Mucosa of descending colon (tissue), 3 donors: ENCODE measurements around the gene KLHL13. TPM values are rescaled to one million over a fixed set of nuclear protein-coding genes. Genes with fewer than 3 reads are reported as not detected.
"Not testable (repeated sequence)": the region's sequence is repeated elsewhere in the genome, so short reads cannot be mapped to it uniquely, and the experiment has no call there.

Source experiments
- ATAC-seq: fragments of 200-7000 bp; cut with Tn5 transposase; one replicate; pipeline ENCODE4 v1.9.1; 2020; ENCODE audit warnings: mild to moderate bottlenecking, moderate library complexity
- DNase-seq, 3 donors: peaks; one replicate each; pipeline ENCODE4 v3.0.0-alpha.2; 2020
- H3K36me3 ChIP-seq: fragments of 200-600 bp; one replicate; pipeline ENCODE4 v1.8.0; 2021; ENCODE audit warnings: low read depth, mild to moderate bottlenecking
- H3K4me1 ChIP-seq: fragments of 200-600 bp; one replicate; pipeline ENCODE4 v1.8.0; 2021; ENCODE audit warnings: low read depth, mild to moderate bottlenecking
- H3K4me3 ChIP-seq: fragments of 200-600 bp; one replicate; pipeline ENCODE4 v1.8.0; 2021; ENCODE audit warnings: mild to moderate bottlenecking
- H3K9me3 ChIP-seq: fragments of 200-600 bp; one replicate; pipeline ENCODE4 v1.8.0; 2021; ENCODE audit warnings: mild to moderate bottlenecking
- intact Hi-C, 2 donors: fragments of 100-400 bp; cut with DNase I in 1 of 2; cut with micrococcal nuclease in 1 of 2; formaldehyde crosslinking; loops; one replicate each; pipeline versions ENCODE4 v1.11.0 to v1.11.1; 2022; cut with DNase I, micrococcal nuclease
- total RNA-seq, 3 donors: library from RNA; stranded (reverse); fragmentation: NEBNext Ultra II Directional in 2 of 3; extraction: Animal tissue kit (Norgen Biotek cat#: 25700) in 2 of 3; gene quantifications; one replicate each; pipeline versions ENCODE4 v1.2.1 to v1.2.4, GENCODE V29; 2021 to 2023
- TF ChIP-seq, protein P1 (sequence below): fragments of 200-600 bp; IDR thresholded peaks from one replicate; pipeline ENCODE4 v1.8.0; 2022; ENCODE audit warnings: antibody characterized with exemption, mild to moderate bottlenecking
- donor health status: DM: no; HTN: no; CAD: no; lungs with moderate emphysema.
- donor health status: DM: no; HTN: no; CAD: no.
- donor health status: DM: no; HTN: yes; CAD: no.

Gene KLHL13
- total RNA-seq, 3 donors from 2014 or later: 1.6 to 8.4 (median 5.1) TPM

- ATAC-seq: no peak
- H3K9me3 ChIP-seq: no peaks in the 10 kb centered on the region
- DNase-seq: no peak
- TF ChIP-seq, protein P1, sequence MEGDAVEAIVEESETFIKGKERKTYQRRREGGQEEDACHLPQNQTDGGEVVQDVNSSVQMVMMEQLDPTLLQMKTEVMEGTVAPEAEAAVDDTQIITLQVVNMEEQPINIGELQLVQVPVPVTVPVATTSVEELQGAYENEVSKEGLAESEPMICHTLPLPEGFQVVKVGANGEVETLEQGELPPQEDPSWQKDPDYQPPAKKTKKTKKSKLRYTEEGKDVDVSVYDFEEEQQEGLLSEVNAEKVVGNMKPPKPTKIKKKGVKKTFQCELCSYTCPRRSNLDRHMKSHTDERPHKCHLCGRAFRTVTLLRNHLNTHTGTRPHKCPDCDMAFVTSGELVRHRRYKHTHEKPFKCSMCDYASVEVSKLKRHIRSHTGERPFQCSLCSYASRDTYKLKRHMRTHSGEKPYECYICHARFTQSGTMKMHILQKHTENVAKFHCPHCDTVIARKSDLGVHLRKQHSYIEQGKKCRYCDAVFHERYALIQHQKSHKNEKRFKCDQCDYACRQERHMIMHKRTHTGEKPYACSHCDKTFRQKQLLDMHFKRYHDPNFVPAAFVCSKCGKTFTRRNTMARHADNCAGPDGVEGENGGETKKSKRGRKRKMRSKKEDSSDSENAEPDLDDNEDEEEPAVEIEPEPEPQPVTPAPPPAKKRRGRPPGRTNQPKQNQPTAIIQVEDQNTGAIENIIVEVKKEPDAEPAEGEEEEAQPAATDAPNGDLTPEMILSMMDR: no peak
- H3K4me3 ChIP-seq: no peak overlapping the region
- H3K36me3 ChIP-seq: no peaks in the 10 kb centered on the region
- no peaks in the 10 kb centered on the region for H3K4me1 ChIP-seq
- intact Hi-C loops: no loop called here
Measured at GRCh38 chrX:118128724-118129123, 12.1 kb upstream of the KLHL13 start.

GRCh38 chrX:118126286-118126685, 9.7 kb upstream of the KLHL13 start:
- ATAC-seq (no peak), DNase-seq (no peak)
- TF ChIP-seq, protein P1: no peak
- intact Hi-C loops: no loop called here
- Histone ChIP-seq H3K4me1 (no peaks in the 10 kb centered on the region), H3K4me3 (no peak overlapping the region), H3K9me3 (no peaks in the 10 kb centered on the region), H3K36me3 (no peaks in the 10 kb centered on the region)

- H3K4me1 ChIP-seq, H3K9me3 ChIP-seq, H3K36me3 ChIP-seq, intact Hi-C loops, ATAC-seq, H3K4me3 ChIP-seq, DNase-seq: not testable (repeated sequence)
Measured at GRCh38 chrX:118124243-118124642, 7.6 kb upstream of the KLHL13 start.

DNA sequence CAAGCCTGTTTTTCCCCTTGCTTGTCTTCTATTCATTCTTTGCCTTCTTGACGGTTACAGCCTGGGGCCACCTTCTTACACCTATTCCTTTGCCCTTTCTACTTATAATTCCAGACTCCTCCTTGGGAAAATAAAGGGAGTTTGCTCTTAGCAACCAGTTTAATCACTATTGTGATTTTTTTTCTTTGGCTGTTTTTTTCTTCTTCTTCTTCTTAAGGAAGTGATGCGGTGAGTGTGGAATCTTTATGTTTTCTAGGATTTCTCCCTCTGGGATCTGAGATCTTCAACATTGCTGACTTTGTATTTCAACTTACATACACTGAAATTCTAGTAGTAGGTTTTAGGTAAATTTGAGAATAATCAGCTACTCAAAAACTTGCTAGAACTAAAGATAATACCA, 1.1 kb upstream of the KLHL13 start:
- DNase-seq (no peak), ATAC-seq (no peak)
- Histone ChIP-seq H3K4me1 (no peaks in the 10 kb centered on the region), H3K4me3 (no peak overlapping the region), H3K9me3 (no peaks in the 10 kb centered on the region), H3K36me3 (no peaks in the 10 kb centered on the region)
- TF ChIP-seq, protein P1: no peak
- intact Hi-C loops: no loop called here

DNA sequence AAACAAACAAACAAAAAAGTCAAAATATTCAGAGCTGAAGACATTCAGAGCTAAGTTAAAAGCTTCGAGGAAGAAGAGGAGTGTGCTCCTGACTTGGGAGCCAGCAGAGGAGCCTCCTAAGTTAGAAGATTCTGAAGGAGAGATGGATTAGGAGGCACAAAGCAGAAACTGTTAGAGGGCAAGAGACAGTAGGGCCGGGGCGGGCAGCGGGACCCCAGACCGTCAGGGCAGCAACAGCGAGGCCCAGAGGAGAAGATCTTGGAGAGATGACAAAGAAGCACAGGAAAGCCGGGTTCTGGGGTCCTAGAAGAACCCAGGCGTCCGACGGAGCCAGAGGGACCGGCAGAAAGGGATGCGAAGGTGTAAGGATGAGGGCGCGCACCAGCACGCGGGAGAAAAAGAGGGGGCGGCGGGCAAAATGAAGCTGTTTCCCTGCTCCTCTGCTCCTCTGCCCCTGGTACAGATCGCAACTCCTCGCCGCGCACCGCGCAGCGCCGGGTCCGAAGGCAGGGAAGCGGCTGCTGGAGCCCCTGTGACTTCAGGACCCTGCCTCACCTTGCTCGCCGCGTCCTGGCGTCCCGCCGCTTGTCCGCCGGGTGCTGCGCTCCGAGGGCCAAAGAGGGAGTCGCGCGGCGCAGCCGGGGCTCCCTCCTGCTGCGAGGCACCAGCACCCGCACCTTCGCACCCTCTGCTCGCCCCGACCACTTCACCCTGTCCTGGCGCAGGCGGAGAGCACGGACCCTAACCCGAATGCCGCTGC, 477 bp downstream of the KLHL13 start:
- Histone ChIP-seq H3K36me3 (no peaks in the 10 kb centered on the region), H3K4me1 (no peaks in the 10 kb centered on the region), H3K9me3 (no peaks in the 10 kb centered on the region), H3K4me3 (no peak overlapping the region)
- ATAC-seq: peak; percentile 62
- TF ChIP-seq, protein P1: no peak
- intact Hi-C loops: no loop called here
- DNase-seq: peak in 1 of 3 donors; percentile 16

DNA sequence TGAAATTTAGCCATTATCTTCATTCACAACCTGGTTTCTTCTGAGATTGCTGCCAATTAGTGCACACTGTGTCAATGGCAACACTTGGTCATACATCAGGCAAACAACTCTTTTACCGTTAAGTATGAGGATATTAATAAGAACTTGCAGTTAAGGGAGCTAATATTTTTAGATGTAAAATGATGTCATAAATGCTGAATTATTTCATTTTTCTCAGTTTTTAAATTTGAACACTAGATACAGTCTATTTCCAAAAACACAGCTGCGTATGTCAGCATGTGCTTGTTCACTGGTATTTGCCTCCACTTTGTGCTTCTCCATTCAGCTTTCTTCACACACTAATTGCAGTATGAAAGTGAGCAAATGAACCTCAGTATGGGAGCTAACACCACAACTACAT, 1.6 kb downstream of the KLHL13 start:
- intact Hi-C loops: no loop called here
- H3K4me3 ChIP-seq: no peak overlapping the region
- no peaks in the 10 kb centered on the region for H3K4me1 ChIP-seq
- no peaks in the 10 kb centered on the region for H3K9me3 ChIP-seq
- ATAC-seq (no peak), DNase-seq (no peak)
- TF ChIP-seq, protein P1: no peak
- H3K36me3 ChIP-seq: no peaks in the 10 kb centered on the region
